Activated CD4-positive, CD25-positive, alpha-beta regulatory T cell treated with anti-CD3 and anti-CD28 coated beads, Interleukin-2, amount 50 U/mL, for 24 hours (primary cell): ENCODE data around the gene KPNA1.
"Not testable (repeated sequence)": the region's sequence is repeated elsewhere in the genome, so short reads cannot be mapped to it uniquely, and the experiment has no call there.

ENCODE experiments used
- ATAC-seq, 2 donors: fragments of 150-1000 bp; cut with Tn5 transposase; one replicate each; pipeline ENCODE4 v1.10.0; 2021; ENCODE audit warnings: mild to moderate bottlenecking in 1 of 2, moderate library complexity in 1 of 2

The KPNA1 gene

DNA sequence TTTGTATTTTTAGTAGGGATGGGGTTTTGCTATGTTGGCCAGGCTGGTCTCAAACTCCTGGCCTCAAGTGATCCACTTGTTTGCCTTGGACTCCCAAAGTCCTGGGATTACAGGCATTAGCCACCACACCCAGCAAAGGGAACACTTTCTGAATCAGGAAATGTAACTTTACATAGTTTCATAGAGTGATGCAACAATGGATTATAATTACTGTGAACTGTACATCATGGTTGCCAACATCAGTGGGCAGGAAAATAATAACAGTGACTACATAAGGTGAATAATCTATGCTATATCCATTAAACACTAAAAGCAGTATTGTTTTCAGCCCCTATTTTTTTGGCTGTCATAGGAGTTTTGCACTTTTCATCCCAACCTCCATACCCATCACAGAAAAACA, 5.0 kb upstream of the KPNA1 start:
- no peak for ATAC-seq

DNA sequence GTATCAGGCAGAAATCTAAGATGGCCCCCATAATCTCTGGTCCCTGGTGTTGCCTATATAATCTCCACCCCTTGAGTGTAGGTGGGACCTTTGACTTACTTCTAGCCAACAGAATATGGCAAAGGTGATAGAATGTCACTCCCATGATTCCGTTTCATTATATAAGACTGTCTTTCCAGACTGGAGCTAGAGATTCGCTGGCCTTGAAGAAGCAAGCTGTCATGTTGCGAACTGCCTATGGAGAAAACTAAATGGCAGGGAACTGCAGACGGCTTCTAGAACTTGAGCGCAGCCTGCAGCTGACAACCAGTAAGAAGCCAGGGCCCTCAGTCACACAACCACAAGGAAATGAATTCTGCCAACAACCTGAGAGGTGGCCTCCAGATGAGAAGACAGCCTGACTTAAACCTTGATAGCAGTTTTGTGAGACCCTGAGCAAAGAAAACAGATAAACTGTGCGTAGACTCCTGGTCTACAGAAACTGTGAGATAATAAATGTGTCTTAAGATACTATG, 2.2 kb upstream of the KPNA1 start:
- no peak for ATAC-seq

- ATAC-seq: no peak
These were observed 1.1 kb upstream of the KPNA1 start for GRCh38 chr3:122515870-122516269.

DNA sequence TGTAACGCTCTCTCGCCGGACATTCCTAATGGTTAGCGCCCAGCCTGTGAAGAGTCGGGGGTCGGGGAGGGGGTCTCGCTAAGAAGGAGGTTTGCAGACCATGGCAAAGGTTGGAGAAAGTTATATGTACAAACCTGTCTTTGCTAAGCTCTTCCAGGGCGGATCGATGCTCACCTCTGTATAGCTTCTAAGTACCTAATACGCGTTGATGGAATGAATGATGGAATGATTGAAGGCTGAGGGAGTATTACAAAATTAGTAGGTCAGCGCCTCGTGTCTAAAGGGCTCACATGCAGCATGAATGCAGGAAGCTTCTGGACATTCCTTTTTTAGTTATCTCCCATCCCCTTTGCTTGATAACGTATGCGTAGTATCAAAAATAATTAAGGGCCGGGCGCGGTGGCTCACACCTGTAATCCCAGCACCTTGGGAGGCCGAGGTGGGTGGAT, 305 bp upstream of the KPNA1 start:
- peak in 1 of 2 donors; percentile 2 for ATAC-seq

DNA sequence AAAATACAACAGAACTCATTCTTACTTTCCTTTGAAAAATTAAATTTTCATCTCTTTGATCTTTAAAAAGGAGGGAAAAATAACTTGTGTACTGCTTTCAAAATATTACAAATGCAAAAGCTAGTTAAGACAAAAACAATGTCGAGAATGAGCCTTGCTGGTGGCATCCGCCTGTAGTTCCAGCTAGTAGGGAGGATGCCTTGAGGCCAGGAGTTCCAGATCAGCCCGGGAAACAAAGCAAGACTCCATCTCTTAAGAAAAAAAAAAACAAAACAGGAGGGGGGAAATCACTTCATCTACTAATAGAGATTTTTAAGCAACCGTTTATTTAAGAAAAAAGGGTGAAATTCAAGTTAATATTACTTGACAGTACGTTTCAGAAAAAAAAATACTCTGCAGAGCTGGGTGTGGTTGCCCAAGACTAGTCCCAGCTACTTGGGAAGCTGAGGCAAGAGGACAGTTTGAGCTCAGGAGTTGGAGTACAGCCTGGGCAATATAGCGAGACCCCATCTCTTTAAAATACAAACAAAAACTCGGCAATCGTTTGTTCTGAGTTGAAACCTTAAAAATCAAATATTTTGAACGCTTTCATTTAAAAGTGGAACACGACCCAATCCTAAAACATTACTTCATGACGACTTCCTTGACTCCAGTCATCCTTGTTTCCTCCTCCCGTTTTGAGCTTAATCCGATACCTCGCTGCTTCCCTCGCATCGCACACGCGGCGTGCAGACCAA, 1.2 kb downstream of the KPNA1 start:
- no peak for ATAC-seq

DNA sequence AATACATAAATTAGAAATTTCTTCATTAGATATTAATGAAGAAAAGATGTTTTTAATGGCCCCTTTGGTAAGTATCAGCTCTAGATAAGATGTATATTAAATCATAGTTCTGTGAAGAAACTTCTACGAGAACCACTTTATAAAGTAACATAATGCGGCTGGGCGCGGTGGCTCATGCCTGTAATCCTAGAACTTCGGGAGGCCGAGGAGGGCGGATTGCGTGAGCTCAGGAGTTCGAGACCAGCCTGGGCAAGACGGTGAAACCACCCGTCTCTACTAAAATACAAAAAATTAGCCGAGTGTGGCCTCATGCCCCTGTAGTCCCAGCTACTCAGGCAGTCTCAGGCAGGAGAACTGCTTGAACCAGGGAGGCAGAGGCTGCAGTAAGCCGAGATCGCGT, 2.5 kb downstream of the KPNA1 start:
- ATAC-seq: no peak

DNA sequence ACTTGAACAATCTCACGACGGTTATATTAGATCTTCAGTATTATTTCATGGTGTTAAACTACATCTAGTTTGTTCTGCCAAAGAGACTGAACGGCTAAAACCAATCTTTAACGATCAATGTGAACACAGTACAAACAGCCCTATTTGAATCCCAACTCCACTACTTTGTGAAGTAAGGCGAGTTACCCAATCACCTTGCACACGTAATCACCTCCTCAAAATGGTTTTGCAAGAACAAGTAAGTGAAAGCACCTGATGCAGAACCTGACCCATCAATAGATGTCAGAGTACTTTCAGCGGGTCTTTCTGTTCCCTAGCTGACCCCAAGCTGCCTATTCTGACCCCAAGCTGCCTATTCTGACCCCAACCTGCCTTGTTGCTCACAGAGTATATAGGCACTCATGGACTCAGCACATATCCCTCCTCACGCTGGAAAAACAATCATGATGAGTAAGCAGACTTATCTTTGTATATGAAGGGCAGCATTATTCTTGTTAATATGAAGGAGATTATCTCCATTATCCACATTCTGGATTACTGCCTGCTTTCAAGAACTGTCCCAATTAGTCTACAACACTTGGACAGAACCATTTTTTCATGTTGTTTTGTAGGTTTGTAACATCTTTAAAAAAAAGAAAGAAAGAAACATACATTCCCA, 3.7 kb downstream of the KPNA1 start:
- ATAC-seq: no peak

GRCh38 chr3:122508944-122509343, 5.8 kb downstream of the KPNA1 start:
- ATAC-seq: not testable (repeated sequence)

DNA sequence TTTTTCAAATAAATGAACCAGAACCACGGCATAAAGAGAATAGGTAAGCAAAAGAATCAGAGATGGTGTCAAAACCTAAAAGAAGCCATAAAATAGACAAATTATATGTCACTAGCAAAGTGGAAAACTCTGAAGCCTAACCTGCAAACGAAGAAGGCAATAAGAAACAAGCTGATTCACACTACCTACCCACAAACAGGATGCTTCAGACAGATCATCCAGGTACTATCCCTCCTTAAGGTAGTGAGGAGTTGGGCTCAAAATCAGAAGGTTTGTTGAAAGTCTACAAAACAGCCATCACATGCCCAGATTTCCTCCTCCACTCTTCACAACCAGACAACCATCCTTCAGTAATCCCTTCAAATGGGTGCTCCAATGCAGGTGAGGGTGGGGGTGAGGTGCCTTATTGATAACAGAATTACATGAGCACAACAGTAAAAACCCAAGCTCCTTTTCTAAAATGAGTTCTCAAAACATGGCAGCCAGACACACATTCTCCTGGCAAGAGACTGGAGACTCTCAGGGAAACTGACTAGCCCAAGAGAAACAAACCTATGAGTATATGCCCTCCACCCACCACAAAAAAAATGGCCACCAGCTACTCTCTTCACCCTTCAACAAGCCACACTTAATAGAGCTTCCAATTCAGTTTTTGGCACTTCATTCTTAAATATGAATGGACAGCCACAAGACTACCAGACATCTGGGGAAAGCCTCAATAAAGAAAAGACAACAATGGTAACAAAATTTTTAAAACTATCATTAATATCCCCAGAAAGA, 6.4 kb downstream of the KPNA1 start:
- ATAC-seq: peak; percentile 44 to 70

DNA sequence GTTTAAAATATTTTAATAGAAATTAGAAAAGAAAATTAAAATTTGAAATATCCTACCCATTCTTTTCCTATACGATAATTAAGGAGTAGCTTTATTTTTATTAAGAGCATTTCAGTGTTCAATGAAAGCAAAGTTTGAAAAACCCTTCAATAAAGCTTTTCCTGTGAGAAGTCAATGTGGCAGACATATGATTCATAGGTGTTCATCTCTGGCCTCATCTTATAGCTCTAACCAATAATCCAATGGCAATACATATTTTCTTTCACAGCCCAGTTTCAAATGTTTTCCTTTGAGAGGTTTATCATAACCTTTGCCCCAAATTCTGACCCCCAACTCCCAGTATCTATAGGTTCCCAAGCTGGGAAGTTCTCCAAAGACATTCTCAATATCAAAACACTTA, 8.3 kb downstream of the KPNA1 start:
- ATAC-seq: peak in 1 of 2 donors; percentile 30

DNA sequence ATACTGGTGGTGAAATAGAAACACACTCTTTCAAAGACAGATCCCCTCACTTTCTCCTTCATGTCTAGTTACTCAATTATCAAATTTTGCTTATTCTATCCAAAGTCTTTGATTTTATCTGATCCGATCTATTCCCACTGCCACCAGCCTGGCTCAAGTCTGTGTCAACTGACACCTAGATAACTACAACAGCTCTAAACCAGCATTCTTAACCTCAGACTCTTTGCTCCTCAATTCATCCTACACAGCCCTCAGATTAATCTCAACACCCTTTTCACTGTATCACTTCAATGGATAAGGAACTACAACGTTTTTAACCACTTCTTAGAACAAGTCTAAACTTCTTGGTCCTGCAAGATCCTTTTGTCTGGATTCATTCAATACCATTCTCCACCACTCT, 9.1 kb downstream of the KPNA1 start:
- ATAC-seq: no peak

DNA sequence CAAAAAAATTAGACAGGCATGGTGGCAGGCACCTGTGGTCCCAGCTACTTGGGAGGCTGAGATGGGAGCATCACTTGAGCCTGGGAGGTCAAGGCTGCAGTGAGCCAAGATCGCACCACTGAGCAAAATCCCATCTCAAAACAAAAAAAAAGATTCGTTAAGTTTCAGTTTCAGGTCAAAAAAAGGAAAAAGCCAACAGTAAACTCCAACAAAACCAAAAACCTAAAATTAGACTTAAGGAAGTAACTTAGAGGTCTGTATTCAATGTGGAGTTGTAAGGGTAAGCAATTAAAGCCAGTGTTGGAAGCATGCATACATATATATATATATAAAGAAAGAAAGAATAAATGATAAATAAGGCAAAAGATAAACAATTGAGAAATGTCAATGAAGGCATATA, 11.8 kb downstream of the KPNA1 start:
- no peak for ATAC-seq

DNA sequence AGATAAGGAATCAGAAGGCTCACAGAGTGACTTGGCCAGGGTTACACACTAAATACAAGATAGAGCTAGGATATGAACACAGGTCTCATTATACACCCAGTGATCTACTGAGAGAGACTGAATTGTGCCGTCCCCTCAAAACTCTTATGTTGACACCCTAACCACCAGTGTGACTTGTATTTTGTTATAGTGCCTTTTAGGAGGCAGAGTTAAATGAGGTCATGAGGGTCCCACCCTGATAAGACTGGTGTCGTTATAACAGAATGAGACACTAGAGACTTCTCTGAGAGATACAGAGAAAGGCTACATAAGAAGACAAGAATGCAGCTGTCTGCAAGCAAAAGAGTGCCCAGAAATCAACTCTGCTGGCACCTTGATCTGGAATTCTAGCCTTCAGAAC, 12.6 kb downstream of the KPNA1 start:
- no peak for ATAC-seq

DNA sequence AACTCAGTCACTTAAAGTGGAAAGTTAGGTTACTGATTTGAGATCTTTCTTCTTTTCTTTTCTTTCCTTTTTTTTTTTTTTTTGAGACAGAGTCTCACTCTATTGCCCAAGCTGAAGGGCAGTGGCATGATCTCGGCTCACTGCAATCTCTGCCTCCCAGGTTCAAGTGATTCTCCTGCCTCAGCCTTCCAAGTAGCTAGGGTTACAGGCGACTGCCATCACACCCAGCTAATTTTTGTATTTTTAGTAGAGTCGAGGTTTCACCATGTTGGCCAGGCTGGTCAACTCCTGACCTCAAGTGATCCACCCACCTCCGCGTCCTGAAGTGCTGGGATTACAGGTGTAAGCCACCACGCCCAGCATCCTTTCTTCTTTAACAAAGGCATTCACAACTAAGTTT, 13.8 kb downstream of the KPNA1 start:
- not testable (repeated sequence) for ATAC-seq

GRCh38 chr3:122498152-122498551, 16.6 kb downstream of the KPNA1 start:
- ATAC-seq: no peak

GRCh38 chr3:122497425-122497824, 17.3 kb downstream of the KPNA1 start:
- peak; percentile 99 to 100 for ATAC-seq

DNA sequence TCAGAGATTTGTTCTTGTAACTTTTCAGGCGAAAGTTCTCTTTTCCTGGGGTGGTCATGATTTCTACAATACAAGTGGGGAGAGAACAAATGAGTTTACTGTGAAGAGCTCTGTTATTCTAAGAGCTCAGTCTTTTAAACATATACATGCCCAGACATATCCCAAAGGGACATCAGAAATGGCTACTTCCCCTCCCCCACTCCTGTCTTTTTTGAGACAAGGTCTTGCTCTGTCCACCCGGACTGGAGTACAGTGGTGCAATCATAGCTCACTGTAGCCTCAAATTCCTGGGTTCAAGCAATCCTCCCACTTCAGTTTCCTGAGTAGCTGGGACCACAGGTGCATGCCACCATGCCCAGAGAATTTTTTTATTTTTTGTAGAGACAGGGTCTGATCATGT, 18.2 kb downstream of the KPNA1 start:
- ATAC-seq: no peak

GRCh38 chr3:122493296-122493695, 21.4 kb downstream of the KPNA1 start:
- no peak for ATAC-seq

DNA sequence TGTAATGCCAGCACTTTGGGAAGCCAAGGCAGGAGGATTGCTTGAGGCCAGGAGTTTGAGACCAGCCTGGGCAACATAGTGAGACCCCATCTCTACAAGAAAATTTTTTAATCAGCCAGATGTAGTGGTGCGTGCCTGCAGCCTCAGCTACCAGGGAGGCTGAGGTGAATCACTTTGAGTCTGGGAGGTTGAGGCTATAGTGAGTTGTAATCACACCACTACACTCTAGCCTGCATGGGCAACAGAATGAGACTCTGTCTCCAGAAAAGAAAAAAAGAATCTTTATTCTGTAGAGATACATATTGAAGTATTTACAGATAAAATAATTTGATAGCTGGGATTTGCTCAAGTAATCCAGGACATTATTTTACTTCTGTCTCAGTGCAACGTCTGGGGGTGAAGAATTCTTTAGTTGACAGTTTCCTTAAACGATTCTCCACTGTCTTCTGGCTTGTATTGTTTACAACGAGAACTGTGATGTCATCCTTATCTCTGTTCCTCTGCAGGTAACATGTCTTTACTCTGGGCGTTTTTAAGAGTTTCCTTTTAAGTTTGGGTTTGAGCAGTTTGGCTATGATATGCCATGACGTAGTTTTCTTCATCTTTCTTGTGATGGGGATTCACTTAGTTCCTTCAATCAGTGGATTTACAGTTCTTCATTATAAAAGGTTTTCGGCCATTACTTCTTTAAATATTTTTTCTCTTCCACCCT, 26.3 kb downstream of the KPNA1 start:
- peak in 1 of 2 donors; percentile 71 for ATAC-seq

GRCh38 chr3:122484985-122485384, 29.8 kb downstream of the KPNA1 start:
- no peak for ATAC-seq

GRCh38 chr3:122481390-122481789, 33.3 kb downstream of the KPNA1 start:
- peak; percentile 47 to 48 for ATAC-seq

DNA sequence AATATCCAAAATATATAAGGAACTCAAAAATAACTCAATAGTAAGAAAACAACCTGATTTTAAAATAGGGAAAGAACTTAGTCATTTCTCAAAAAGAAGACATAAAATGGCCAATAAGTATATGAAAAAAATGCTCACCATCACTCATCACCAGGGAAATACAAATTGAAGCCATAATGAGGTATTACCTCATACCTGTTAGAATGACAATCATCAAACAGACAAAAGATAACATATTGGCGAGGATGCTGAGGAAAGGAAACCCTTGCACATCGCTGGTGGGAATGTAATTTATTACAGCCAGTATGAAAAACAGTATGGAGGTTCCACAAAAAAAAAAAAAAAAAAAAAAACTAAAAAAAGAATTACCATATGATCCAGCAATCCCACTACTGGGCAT, 38.2 kb downstream of the KPNA1 start:
- ATAC-seq: no peak

DNA sequence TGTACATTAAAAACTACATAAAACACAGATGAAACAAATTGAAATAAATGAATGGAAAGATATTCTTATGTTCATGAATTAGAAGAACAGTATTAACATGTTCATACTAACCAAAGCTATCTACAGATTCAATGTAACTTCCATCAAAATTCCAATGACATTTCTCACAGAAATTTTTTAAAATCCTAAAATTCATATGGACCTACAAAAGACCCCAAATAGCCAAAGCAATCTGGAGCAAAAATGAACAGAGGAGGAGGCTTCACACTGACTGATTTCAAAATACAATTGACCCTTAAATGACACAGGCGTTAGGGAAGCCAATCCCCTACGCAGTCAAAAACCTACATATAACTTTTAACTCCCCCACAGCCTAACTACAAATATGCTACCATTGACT, 39.4 kb downstream of the KPNA1 start:
- no peak for ATAC-seq
